Fibroblast of villous mesenchyme (primary cell): Measurements from ENCODE around the gene IFFO2. TPM values are rescaled to one million over a fixed set of nuclear protein-coding genes. Genes with fewer than 3 reads are reported as not detected.
"Not testable (repeated sequence)": the region's sequence is repeated elsewhere in the genome, so short reads cannot be mapped to it uniquely, and the experiment has no call there.

Experiments
- DNase-seq: peaks from one replicate; pipeline ENCODE4 v3.0.0-alpha.2; 2010; ENCODE audit warnings: low read depth
- H3K4me3 ChIP-seq: 2 replicates; pipeline ENCODE4 v1.5.1; 2011; ENCODE audit warnings: low read depth, mild to moderate bottlenecking, low read length
- total RNA-seq: library from RNA; depleted of rRNA; stranded (reverse); fragments of >200 nt; gene quantifications from 2 replicates; pipeline ENCODE4 v1.2.3, GENCODE V29; 2012
- TF ChIP-seq, protein P1 (sequence below): IDR thresholded peaks from 2 replicates; pipeline ENCODE4 v1.5.1; 2012; ENCODE audit warnings: low read depth, mild to moderate bottlenecking, low read length; ENCODE audit not compliant: insufficient read depth

IFFO2 gene
- total RNA-seq, 1 donor = 11.2 TPM

DNA sequence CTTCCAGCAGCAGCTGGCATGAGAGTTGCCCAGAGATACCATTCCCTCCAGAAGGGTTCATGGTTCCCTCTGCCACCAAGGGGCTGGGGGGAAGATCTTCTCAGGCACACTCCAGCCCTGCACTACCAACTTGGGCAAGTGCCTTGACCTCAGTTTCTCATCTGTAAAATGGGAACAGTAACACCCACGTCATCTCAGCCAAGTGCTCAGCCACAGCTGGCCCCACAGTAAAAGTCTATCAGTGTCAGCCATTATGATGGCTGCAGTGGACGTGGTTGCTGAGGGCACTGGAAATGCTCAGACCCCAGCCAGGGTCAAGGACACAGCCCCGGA, 80.7 kb downstream of the IFFO2 start:
- no peak overlapping the region for H3K4me3 ChIP-seq
- no peak for DNase-seq
- TF ChIP-seq, protein P1, sequence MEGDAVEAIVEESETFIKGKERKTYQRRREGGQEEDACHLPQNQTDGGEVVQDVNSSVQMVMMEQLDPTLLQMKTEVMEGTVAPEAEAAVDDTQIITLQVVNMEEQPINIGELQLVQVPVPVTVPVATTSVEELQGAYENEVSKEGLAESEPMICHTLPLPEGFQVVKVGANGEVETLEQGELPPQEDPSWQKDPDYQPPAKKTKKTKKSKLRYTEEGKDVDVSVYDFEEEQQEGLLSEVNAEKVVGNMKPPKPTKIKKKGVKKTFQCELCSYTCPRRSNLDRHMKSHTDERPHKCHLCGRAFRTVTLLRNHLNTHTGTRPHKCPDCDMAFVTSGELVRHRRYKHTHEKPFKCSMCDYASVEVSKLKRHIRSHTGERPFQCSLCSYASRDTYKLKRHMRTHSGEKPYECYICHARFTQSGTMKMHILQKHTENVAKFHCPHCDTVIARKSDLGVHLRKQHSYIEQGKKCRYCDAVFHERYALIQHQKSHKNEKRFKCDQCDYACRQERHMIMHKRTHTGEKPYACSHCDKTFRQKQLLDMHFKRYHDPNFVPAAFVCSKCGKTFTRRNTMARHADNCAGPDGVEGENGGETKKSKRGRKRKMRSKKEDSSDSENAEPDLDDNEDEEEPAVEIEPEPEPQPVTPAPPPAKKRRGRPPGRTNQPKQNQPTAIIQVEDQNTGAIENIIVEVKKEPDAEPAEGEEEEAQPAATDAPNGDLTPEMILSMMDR = no peak

DNA sequence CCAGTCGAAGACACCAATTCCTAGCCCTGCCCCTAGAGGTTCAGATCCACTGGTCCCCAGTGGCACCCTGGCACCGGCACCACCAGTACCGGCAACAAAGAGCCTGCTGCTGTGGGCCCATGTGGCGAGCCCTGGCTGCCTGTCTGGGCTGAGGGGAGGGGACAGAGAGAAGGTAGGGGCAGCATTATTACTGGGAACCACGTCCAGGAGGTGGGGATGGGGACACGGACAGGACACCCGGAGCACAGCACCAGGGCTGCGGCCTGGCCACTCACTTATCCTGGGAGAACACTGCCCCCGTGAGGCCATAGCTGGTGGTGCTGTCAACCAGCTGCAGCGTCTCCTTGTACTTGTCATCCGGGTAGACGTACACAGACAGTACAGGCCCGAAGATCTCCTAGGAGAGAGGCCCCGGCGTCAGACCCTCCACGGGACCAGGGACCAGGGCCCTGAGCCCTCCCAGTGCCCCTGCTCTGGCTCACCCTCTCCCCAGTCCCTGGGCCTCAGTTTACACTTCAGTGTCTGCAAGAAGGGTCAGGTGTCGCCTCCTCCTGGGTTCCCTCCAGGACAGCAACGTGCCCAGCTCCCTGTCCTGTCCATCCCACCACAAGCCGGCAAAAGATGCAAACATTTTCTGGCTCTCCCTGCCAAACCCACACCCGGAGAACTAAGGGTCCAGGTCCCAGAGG, 81.2 kb downstream of the IFFO2 start:
- H3K4me3 ChIP-seq = no peak overlapping the region
- TF ChIP-seq, protein P1 = peak; percentile 86
- peak; percentile 85 for DNase-seq

DNA sequence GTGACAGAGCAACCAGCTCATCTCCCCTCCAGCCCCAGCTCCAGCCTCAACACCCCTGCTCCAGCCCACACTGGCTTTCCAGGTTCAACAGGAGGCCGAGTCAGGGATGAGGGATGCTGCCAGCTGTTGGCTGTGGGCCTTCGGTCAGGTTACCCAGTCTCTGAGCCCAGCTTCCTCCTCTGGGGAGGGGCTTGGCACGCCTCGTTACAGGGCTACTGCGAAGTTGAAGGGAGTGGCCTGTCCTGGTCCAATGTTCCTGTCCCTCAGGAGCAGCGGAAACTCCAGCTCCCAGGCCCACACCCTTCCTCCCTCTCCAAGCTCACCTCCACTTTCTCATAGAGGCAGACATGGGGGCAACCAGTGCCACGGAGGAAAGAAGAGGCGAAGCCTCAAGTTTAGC, 81.9 kb downstream of the IFFO2 start:
- H3K4me3 ChIP-seq = no peak overlapping the region
- TF ChIP-seq, protein P1 = no peak
- no peak for DNase-seq

GRCh38 chr1:18874036-18874435, 82.4 kb downstream of the IFFO2 start:
- no peak overlapping the region for H3K4me3 ChIP-seq
- TF ChIP-seq, protein P1 = no peak
- DNase-seq = no peak

DNA sequence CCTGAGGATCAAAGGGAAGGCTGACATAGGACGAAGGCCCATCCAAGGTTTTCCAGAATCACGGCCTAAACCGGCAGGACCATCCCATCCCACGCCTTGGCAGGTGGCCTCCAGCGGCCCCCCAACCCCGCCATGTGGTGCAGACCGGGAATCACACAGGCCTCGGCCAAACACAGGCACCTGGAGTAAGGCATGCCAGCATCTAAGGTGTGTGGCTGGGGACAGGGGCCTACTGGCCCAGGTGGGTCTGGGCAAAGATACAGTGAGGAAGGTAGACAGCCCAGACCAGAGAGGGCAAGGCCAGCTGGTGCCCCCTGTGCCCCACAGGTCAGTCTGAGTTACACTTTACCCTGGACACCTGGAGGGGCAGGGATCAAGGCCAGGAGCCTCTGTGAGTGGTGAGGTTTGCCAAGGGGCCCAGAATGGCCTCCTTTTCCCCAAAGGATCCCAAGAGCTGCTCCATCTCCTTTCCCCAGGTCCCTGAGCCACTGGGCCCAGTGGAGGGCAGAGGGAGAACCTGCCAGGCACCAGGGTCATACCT, 84.3 kb downstream of the IFFO2 start:
- no peak for DNase-seq
- TF ChIP-seq, protein P1 = no peak
- H3K4me3 ChIP-seq = no peak overlapping the region

- no peak for DNase-seq
- TF ChIP-seq, protein P1 = no peak
- H3K4me3 ChIP-seq = no peak overlapping the region
Measured at GRCh38 chr1:18871401-18872070, 84.9 kb downstream of the IFFO2 start.

DNA sequence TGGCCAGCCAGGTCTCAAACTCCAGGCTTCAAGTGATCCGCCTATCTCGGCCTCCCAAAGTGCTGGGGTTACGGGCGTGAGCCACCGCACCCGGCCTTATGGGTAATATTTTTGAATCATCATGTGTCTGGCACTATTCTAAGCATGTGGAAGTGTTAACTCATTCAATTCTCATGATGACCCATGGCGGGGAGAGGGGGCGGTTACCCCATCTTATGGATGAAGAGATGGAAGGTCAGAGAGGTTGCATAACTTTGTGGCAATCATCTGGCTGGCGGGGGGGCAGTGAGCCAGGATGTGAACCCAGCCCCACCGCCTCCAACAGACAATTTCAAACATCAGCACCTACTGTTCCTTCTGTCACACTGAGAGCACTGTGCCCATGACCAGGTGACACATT, 85.5 kb downstream of the IFFO2 start:
- no peak for DNase-seq
- no peak overlapping the region for H3K4me3 ChIP-seq
- TF ChIP-seq, protein P1 = no peak

DNA sequence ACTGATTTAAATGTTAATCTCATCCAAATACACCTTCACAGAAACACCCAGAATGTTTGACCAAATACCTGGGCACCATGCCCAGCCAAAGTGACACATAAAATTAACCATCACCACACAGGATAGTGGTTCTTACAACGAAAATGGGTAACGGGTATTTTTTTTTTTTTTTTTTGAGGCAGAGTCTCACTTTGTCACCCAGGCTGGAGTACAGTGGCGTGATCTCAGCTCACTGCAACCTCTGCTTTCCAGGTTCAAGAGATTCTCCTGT, 85.9 kb downstream of the IFFO2 start:
- DNase-seq, H3K4me3 ChIP-seq: not testable (repeated sequence)
